Upper lobe of right lung (tissue), 1 donor: ENCODE data around the gene PERCC1. TPM values are rescaled to one million over a fixed set of nuclear protein-coding genes. Genes with fewer than 3 reads are reported as not detected.

Source experiments
- ATAC-seq: fragments of 200-7000 bp; cut with Tn5 transposase; one replicate; pipeline ENCODE4 v1.9.1; 2020; ENCODE audit warnings: mild to moderate bottlenecking, moderate library complexity
- DNase-seq: peaks from one replicate; pipeline ENCODE4 v3.0.0-alpha.2; 2020
- H3K27ac ChIP-seq: fragments of 200-600 bp; one replicate; pipeline ENCODE4 v1.8.0; 2022
- H3K27me3 ChIP-seq: fragments of 200-600 bp; one replicate; pipeline ENCODE4 v1.8.0; 2022; ENCODE audit warnings: mild to moderate bottlenecking
- H3K36me3 ChIP-seq: fragments of 200-600 bp; one replicate; pipeline ENCODE4 v1.8.0; 2022
- H3K4me1 ChIP-seq: fragments of 200-600 bp; one replicate; pipeline ENCODE4 v1.8.0; 2022
- H3K4me3 ChIP-seq: fragments of 200-600 bp; one replicate; pipeline ENCODE4 v1.8.0; 2022; ENCODE audit warnings: mild to moderate bottlenecking
- H3K9me3 ChIP-seq: fragments of 200-600 bp; one replicate; pipeline ENCODE4 v1.8.0; 2022
- CTCF ChIP-seq: fragments of 200-600 bp; IDR thresholded peaks from one replicate; pipeline ENCODE4 v1.8.0; 2022; ENCODE audit warnings: antibody characterized with exemption
- intact Hi-C: fragments of 100-400 bp; cut with DNase I; formaldehyde crosslinking; loops from one replicate; pipeline ENCODE4 v1.11.0; 2022
- total RNA-seq: library from RNA; stranded (reverse); fragmentation: NEBNext Ultra II Directional; extraction: Animal tissue kit (Norgen Biotek cat#: 25700); gene quantifications from one replicate; pipeline ENCODE4 v1.2.1, GENCODE V29; 2021
- donor health status: DM: no; HTN: yes; CAD: no; lungs with severe emphysema.

Gene PERCC1
- total RNA-seq, 1 donor from 2014 or later: not detected

GRCh38 chr16:1446296-1447080, 15.6 kb downstream of the PERCC1 start:
- ATAC-seq (no peak), DNase-seq (no peak)
- Histone ChIP-seq H3K4me1 (no peaks in the 10 kb centered on the region), H3K9me3 (no peaks in the 10 kb centered on the region), H3K27me3 (no peaks in the 10 kb centered on the region), H3K36me3 (peaks cover 36% of the 10 kb centered on the region), H3K27ac (no peak overlapping the region), H3K4me3 (no peak overlapping the region)
- TF ChIP-seq CTCF: no peak
- intact Hi-C loops: no loop called here

DNA sequence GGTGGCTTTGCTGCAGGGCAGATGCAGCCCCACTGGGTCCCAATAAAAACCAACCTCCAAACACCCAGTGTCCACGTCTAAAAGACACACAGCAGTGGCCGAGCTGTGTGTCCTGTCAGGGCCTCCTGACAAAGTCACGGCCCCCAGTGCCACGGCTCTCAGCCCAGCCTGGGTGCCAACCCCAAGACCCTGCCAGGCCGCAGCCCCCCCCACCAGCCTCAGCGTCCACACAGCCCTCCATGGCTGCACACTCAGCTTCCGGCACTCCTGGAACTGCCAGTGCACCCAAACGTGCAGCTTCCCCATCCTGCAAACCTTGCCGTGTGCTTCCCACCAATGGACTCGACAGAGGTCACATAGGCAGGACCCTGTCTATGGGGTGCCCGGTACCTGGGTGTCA, 17.1 kb downstream of the PERCC1 start:
- ATAC-seq: no peak
- no peak for DNase-seq
- Histone ChIP-seq H3K4me3 (no peak overlapping the region), H3K9me3 (no peaks in the 10 kb centered on the region), H3K36me3 (peaks cover 51% of the 10 kb centered on the region), H3K27me3 (no peaks in the 10 kb centered on the region), H3K4me1 (no peaks in the 10 kb centered on the region), H3K27ac (no peak overlapping the region)
- intact Hi-C loops: no loop called here
- TF ChIP-seq CTCF: no peak

- intact Hi-C loops: no loop called here
- Histone ChIP-seq H3K4me3 (no peak overlapping the region), H3K27ac (no peak overlapping the region), H3K27me3 (no peaks in the 10 kb centered on the region), H3K36me3 (peaks cover 58% of the 10 kb centered on the region), H3K9me3 (no peaks in the 10 kb centered on the region), H3K4me1 (no peaks in the 10 kb centered on the region)
- TF ChIP-seq CTCF: no peak
- DNase-seq: no peak
- no peak for ATAC-seq
These were observed 17.7 kb downstream of the PERCC1 start for GRCh38 chr16:1448536-1449116.

DNA sequence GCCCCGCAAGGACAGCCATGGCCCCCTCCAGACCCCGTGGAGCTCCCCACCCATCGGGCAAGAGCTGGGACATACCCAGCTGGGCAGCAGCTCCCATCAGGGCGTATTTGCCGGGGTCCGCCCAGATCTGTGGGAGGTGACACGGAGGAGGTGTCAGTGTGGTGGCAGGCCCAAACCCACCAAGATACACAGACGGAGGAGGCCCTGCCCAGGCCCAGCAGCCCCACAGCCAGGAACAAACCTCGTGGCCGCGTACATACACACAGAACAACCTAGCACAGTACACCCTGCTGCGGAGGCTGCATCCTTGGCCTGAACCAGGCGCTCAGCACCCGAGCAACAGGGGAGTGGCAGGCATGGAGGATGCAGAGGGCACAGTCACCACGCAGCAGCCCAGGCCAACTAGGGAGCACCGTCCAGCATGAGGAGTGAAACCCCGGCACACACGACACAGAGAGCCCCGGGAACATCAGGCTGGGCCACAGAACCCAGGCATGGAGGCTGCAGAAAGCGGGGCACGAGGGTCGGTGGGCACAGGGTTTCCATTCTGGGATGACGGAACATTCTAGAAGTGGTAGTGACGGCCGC, 18.4 kb downstream of the PERCC1 start:
- H3K36me3 ChIP-seq: peaks cover 64% of the 10 kb centered on the region
- intact Hi-C loops: no loop called here
- H3K4me1 ChIP-seq: no peaks in the 10 kb centered on the region
- no peaks in the 10 kb centered on the region for H3K9me3 ChIP-seq
- H3K27ac ChIP-seq: no peak overlapping the region
- no peak overlapping the region for H3K4me3 ChIP-seq
- DNase-seq (no peak), ATAC-seq (no peak)
- no peak for TF ChIP-seq CTCF
- H3K27me3 ChIP-seq: no peaks in the 10 kb centered on the region

GRCh38 chr16:1450218-1450617, 19.3 kb downstream of the PERCC1 start:
- Histone ChIP-seq H3K27me3 (no peaks in the 10 kb centered on the region), H3K4me3 (no peak overlapping the region), H3K9me3 (no peaks in the 10 kb centered on the region), H3K27ac (no peak overlapping the region), H3K36me3 (peaks cover 74% of the 10 kb centered on the region), H3K4me1 (no peaks in the 10 kb centered on the region)
- ATAC-seq (no peak), DNase-seq (no peak)
- TF ChIP-seq CTCF: no peak
- intact Hi-C loops: no loop called here
